ENCODE results near the gene RUFY4. TPM values are rescaled to one million over a fixed set of nuclear protein-coding genes. Genes with fewer than 3 reads are reported as not detected.

RUFY4 gene
- total RNA-seq, 1 experiment from 2014 or later = 0.66 TPM

DNA sequence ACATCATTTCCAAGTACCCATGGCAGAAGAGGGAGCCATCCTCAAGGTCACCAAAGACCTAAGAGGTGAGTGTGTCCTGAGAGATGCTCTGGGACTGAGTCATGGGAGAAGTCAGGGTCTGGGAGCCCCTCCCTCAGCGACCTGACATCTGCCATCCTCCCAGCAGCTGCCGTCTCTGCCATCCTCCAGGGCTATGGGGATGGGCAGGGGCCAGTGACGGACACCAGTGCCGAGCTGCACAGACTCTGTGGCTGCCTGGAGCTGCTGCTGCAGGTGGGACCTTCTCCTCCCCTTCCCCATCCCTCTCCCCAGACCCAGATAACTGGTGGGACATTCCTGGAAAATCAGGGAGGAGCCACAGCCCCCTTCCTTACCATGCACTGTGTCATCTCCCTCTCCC lies 1.5 kb downstream of the RUFY4 start:
- Mint-ChIP-seq H3K9me3 (no peaks in the 10 kb centered on the region), H3K27ac (no peak overlapping the region), H3K36me3 (ENCODE audit: insufficient read depth in 1 of 3, low read depth in 3 of 3) (no peaks in the 10 kb centered on the region; a peak in 1 of 7 replicates), H3K4me3 (no peak overlapping the region), H3K4me1 (peaks cover 10 to 22% of the 10 kb centered on the region in 2 experiments), H3K27me3 (ENCODE audit: low read depth) (peaks cover 47% of the 10 kb centered on the region)
- no peak overlapping the region for H3K23ac ChIP-seq (ENCODE audit: insufficient read length, low read depth, low read length)
- no peak overlapping the region for H3K9ac ChIP-seq (ENCODE audit: extremely low read depth, insufficient read length, low read length)
- no peak overlapping the region for H4K5ac ChIP-seq (ENCODE audit: insufficient read length, low read depth, low read length)
- no peak overlapping the region for H4K8ac ChIP-seq (replicated peaks; ENCODE audit: insufficient read length, low read depth, low read length)
- no peak overlapping the region for H3K18ac ChIP-seq (ENCODE audit: insufficient read length, low read depth, low read length)
- H3K9me3 ChIP-seq (ENCODE audit: control insufficient read depth, low read depth, low read length) = no peaks in the 10 kb centered on the region
- H2BK5ac ChIP-seq (ENCODE audit: insufficient read length, low read length) = no peak overlapping the region
- H3K79me2 ChIP-seq (ENCODE audit: insufficient read depth, low read length) = no peaks in the 10 kb centered on the region
- no peak overlapping the region for H3K27ac ChIP-seq (ENCODE audit: insufficient read length, low read depth, low read length)
- H3T11ph ChIP-seq (ENCODE audit: low read length) = no peak overlapping the region
- H3K4me2 ChIP-seq (ENCODE audit: insufficient read depth, insufficient read length, low read length) = no peak overlapping the region
- H4K91ac ChIP-seq (ENCODE audit: insufficient read length, low read depth, low read length) = no peak overlapping the region
- H2AFZ ChIP-seq (ENCODE audit: low read length) = no peak overlapping the region
- H2BK12ac ChIP-seq (ENCODE audit: insufficient read length, low read depth, low read length) = no peak overlapping the region
- H2AK5ac ChIP-seq (ENCODE audit: insufficient read length, low read length) = no peak overlapping the region
- H3K23me2 ChIP-seq (ENCODE audit: insufficient read length, low read depth, low read length, poor library complexity, severe bottlenecking) = no peaks in the 10 kb centered on the region
- H2BK20ac ChIP-seq (ENCODE audit: low read depth, low read length, poor library complexity, severe bottlenecking) = no peak overlapping the region
- no peak overlapping the region for H3K4ac ChIP-seq (ENCODE audit: low read depth, low read length)
- H3K79me1 ChIP-seq (ENCODE audit: insufficient read depth, low read depth, low read length, poor library complexity, severe bottlenecking) = no peaks in the 10 kb centered on the region
- no peak for DNase-seq
- no peak overlapping the region for H2BK15ac ChIP-seq (ENCODE audit: low read depth, low read length)
- no peaks in the 10 kb centered on the region for H4K20me1 ChIP-seq (ENCODE audit: control insufficient read depth, insufficient read depth, insufficient read length)
- TF ChIP-seq, protein P1, sequence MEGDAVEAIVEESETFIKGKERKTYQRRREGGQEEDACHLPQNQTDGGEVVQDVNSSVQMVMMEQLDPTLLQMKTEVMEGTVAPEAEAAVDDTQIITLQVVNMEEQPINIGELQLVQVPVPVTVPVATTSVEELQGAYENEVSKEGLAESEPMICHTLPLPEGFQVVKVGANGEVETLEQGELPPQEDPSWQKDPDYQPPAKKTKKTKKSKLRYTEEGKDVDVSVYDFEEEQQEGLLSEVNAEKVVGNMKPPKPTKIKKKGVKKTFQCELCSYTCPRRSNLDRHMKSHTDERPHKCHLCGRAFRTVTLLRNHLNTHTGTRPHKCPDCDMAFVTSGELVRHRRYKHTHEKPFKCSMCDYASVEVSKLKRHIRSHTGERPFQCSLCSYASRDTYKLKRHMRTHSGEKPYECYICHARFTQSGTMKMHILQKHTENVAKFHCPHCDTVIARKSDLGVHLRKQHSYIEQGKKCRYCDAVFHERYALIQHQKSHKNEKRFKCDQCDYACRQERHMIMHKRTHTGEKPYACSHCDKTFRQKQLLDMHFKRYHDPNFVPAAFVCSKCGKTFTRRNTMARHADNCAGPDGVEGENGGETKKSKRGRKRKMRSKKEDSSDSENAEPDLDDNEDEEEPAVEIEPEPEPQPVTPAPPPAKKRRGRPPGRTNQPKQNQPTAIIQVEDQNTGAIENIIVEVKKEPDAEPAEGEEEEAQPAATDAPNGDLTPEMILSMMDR (conservative IDR thresholded peaks at IDR 0.05) = no peak
- H2BK120ac ChIP-seq (ENCODE audit: low read depth, low read length, poor library complexity, severe bottlenecking) = no peak overlapping the region
- no peak overlapping the region for H3K56ac ChIP-seq (ENCODE audit: insufficient read length, low read depth, low read length)
- H3K4me1 ChIP-seq (ENCODE audit: insufficient read depth, low read length) = no peaks in the 10 kb centered on the region; the same call in 1 of the 2 replicates
- H3K14ac ChIP-seq (ENCODE audit: insufficient read depth, low read length) = no peak overlapping the region
- no CpG with 5 or more reads among the region's 4 CpGs for WGBS (ENCODE audit: extremely low coverage, insufficient read length, low lambda C conversion rate)
- no peaks in the 10 kb centered on the region; the same call in 1 of the 2 replicates for H3K27me3 ChIP-seq (ENCODE audit: insufficient read depth, low read length)

Data from H9 (cell line).